Keratinocyte (primary cell): ENCODE results near the gene GRHPR. TPM values are rescaled to one million over a fixed set of nuclear protein-coding genes. Genes with fewer than 3 reads are reported as not detected.

ENCODE experiments used
- DNase-seq: peaks from one replicate; pipeline ENCODE4 v3.0.0-alpha.2; 2011; ENCODE audit warnings: low read depth, missing footprints, low spot score
- FAIRE-seq: peaks from 2 replicates; lab custom pipeline; 2011; peaks lifted over from hg19 to GRCh38; lab: Jason Lieb, UNC
- H2AFZ ChIP-seq: 2 replicates; pipeline ENCODE4 v1.6.0; 2012; ENCODE audit warnings: low read length, control low read depth, inconsistent platforms; ENCODE audit not compliant: control insufficient read depth
- H3K27ac ChIP-seq: 2 replicates; pipeline ENCODE4 v1.5.1; 2011; ENCODE audit warnings: low read length; ENCODE audit not compliant: control insufficient read depth, insufficient read depth
- H3K27me3 ChIP-seq: 3 replicates; pipeline ENCODE4 v1.6.0; 2011; ENCODE audit warnings: low read length; ENCODE audit not compliant: control insufficient read depth, insufficient read depth; ENCODE audit errors: extremely low read depth
- H3K36me3 ChIP-seq, 2 experiments: 2 replicates in 1 of 2; 3 replicates in 1 of 2; pipeline ENCODE4 v1.5.1; 2011; ENCODE audit warnings: low read length in 2 of 2, mild to moderate bottlenecking in 1 of 2; ENCODE audit not compliant: control insufficient read depth in 2 of 2, insufficient read depth in 2 of 2; ENCODE audit errors: extremely low read depth in 1 of 2
- H3K4me1 ChIP-seq: 3 replicates; pipeline ENCODE4 v1.5.1; 2011; ENCODE audit warnings: low read length; ENCODE audit not compliant: control insufficient read depth, insufficient read depth; ENCODE audit errors: extremely low read depth
- H3K4me2 ChIP-seq: 3 replicates; pipeline ENCODE4 v1.6.0; 2011; ENCODE audit warnings: low read depth, low read length; ENCODE audit not compliant: control insufficient read depth, insufficient read depth; ENCODE audit errors: extremely low read depth
- H3K4me3 ChIP-seq, 3 experiments: fragments of 200-600 bp in 1 of 3; sonication (generic) in 1 of 3; 2 replicates in 2 of 3; 3 replicates in 1 of 3; pipeline ENCODE4 v1.5.1; 2011 to 2016; ENCODE audit warnings: low read length in 3 of 3, mild to moderate bottlenecking in 3 of 3, control low read depth in 2 of 3, inconsistent platforms in 1 of 3, low read depth in 1 of 3, mixed read lengths in 1 of 3, mixed run types in 1 of 3, moderate library complexity in 1 of 3; ENCODE audit not compliant: control insufficient read depth in 2 of 3, insufficient read depth in 2 of 3; ENCODE audit errors: extremely low read depth in 1 of 3
- H3K79me2 ChIP-seq: 2 replicates; pipeline ENCODE4 v1.6.0; 2012; ENCODE audit warnings: low read length; ENCODE audit not compliant: control insufficient read depth, insufficient read depth
- H3K9ac ChIP-seq: 3 replicates; pipeline ENCODE4 v1.6.0; 2011; ENCODE audit warnings: low read length; ENCODE audit not compliant: control insufficient read depth, insufficient read depth; ENCODE audit errors: extremely low read depth
- H3K9me1 ChIP-seq: 3 replicates; pipeline ENCODE4 v1.6.0; 2011; ENCODE audit warnings: low read length; ENCODE audit not compliant: control insufficient read depth, insufficient read depth; ENCODE audit errors: extremely low read depth
- H3K9me3 ChIP-seq: 2 replicates; pipeline ENCODE4 v1.5.1; 2012; ENCODE audit warnings: low read depth, low read length; ENCODE audit not compliant: control insufficient read depth
- H4K20me1 ChIP-seq: 3 replicates; pipeline ENCODE4 v1.6.0; 2011; ENCODE audit warnings: low read length; ENCODE audit not compliant: control insufficient read depth, insufficient read depth; ENCODE audit errors: extremely low read depth
- EZH2 ChIP-seq: IDR thresholded peaks from one replicate; pipeline ENCODE4 v1.6.1; 2012; ENCODE audit warnings: inconsistent platforms, mild to moderate bottlenecking, low read length, moderate library complexity
- dilution Hi-C: fragments of 300-500 bp; cut with MboI; formaldehyde crosslinking; loops from one replicate; pipeline ENCODE4 v1.7.0; 2020; ENCODE audit warnings: low sequenced_read_pairs; ENCODE audit not compliant: extremely low pct_ligation_motif_present
- polyA plus RNA-seq, 5 experiments: library from polyadenylated mRNA; depleted of rRNA in 3 of 5; stranded (reverse) in 3 of 5; stranded (forward) in 1 of 5; unstranded in 1 of 5; fragments of >200 nt; gene quantifications; 1 replicate in 1 of 5; 2 replicates in 3 of 5; 3 replicates in 1 of 5; pipeline versions ENCODE4 v1.2.1 to v1.2.3, GENCODE V29; 2011 to 2012; ENCODE audit warnings: missing spikeins in 2 of 5, low read depth in 1 of 5, low replicate concordance in 1 of 5
- TF ChIP-seq, protein P1 (sequence below), 3 experiments: IDR thresholded peaks in 1 of 3; conservative IDR thresholded peaks in 1 of 3; optimal IDR thresholded peaks in 1 of 3; 2 replicates in 2 of 3; 3 replicates in 1 of 3; pipeline versions ENCODE3 to v1.5.1; 2011; ENCODE audit warnings: low read length in 3 of 3, mild to moderate bottlenecking in 3 of 3, moderate library complexity in 2 of 3, control low read depth in 1 of 3, inconsistent platforms in 1 of 3; ENCODE audit not compliant: insufficient read depth in 2 of 3; ENCODE audit errors: extremely low read depth in 1 of 3

The GRHPR gene
- polyA plus RNA-seq, 1 donor (not counting 4 experiments of a cell fraction or from before 2014, with no cell fraction given): 116 TPM

DNA sequence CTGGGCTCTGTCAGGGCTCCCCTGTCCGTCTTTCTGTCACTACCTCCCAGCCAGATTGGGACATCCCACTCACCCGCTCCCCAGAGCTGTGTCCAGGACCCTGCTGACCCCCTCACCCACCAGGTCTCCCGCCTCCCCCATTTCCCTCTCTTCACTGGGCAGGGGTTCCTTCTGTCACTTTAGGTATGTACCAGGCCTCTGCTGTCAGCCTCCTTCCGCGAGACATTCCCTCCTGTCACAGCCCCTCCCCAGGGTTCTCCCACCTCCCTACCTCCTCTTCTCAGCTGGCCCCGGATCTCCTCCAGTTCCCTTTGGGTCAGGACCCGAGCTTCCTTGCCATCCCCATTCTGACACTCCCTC, 63.7 kb downstream of the GRHPR start:
- Histone ChIP-seq H3K4me3 (peak overlapping the region; percentile 85 to 88 (median 85)), H3K36me3 (peaks cover 10 to 11% of the 10 kb centered on the region in 2 experiments), H3K9ac (peak overlapping the region; percentile 85), H3K9me3 (no peaks in the 10 kb centered on the region), H3K4me1 (peaks cover 20% of the 10 kb centered on the region), H3K4me2 (peak overlapping the region; percentile 93), H2AFZ (peak overlapping the region; percentile 88), H3K79me2 (peaks cover 23% of the 10 kb centered on the region), H4K20me1 (no peaks in the 10 kb centered on the region), H3K9me1 (peaks cover 2% of the 10 kb centered on the region), H3K27me3 (no peaks in the 10 kb centered on the region), H3K27ac (peak overlapping the region; percentile 65)
- dilution Hi-C loops: loop anchor here (25.0 kb wide), 1 partner anchor 101 kb away; the partner anchor contains the start of genes FBXO10 and TOMM5
- FAIRE-seq: no peak
- no peak for TF ChIP-seq EZH2
- TF ChIP-seq, protein P1, sequence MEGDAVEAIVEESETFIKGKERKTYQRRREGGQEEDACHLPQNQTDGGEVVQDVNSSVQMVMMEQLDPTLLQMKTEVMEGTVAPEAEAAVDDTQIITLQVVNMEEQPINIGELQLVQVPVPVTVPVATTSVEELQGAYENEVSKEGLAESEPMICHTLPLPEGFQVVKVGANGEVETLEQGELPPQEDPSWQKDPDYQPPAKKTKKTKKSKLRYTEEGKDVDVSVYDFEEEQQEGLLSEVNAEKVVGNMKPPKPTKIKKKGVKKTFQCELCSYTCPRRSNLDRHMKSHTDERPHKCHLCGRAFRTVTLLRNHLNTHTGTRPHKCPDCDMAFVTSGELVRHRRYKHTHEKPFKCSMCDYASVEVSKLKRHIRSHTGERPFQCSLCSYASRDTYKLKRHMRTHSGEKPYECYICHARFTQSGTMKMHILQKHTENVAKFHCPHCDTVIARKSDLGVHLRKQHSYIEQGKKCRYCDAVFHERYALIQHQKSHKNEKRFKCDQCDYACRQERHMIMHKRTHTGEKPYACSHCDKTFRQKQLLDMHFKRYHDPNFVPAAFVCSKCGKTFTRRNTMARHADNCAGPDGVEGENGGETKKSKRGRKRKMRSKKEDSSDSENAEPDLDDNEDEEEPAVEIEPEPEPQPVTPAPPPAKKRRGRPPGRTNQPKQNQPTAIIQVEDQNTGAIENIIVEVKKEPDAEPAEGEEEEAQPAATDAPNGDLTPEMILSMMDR (optimal IDR thresholded peaks at IDR 0.05 in 1 of 3, IDR thresholded peaks at IDR 0.05 in 1 of 3, conservative IDR thresholded peaks at IDR 0.05 in 1 of 3; ENCODE audit: extremely low read depth in 1 of 3, insufficient read depth in 2 of 3, low read length in 3 of 3): no peak
- no peak for DNase-seq

Other genes with a start within 250 kb of the GRHPR start
- gene ZBTB5, start 42.8 kb downstream of the GRHPR start, polyA plus RNA-seq: 10.2 to 14.5 TPM (median 12.6 TPM) in 3 replicates
- gene POLR1E, start 63.3 kb downstream of the GRHPR start, polyA plus RNA-seq: 31.8 to 44.4 TPM (median 39.9 TPM) in 3 replicates
- 4.1 to 6.6 TPM (median 5.1 TPM) in 3 replicates for gene FBXO10, start 153.7 kb downstream of the GRHPR start, polyA plus RNA-seq
- gene TOMM5, start 169.9 kb downstream of the GRHPR start, polyA plus RNA-seq: 175 to 232 TPM (median 193 TPM) in 3 replicates
- 0.01 to 0.06 TPM (median 0.01 TPM) in 3 replicates for gene FRMPD1, start 228.3 kb downstream of the GRHPR start, polyA plus RNA-seq